ENCODE data around the gene CLDN14. TPM values are rescaled to one million over a fixed set of nuclear protein-coding genes. Genes with fewer than 3 reads are reported as not detected.
A peak's percentile ranks its signal among the peaks of the same experiment; 100 is the strongest.

The CLDN14 gene
- total and polyA plus RNA-seq, 8 donors: 0.48 TPM; not detected in 7

DNA sequence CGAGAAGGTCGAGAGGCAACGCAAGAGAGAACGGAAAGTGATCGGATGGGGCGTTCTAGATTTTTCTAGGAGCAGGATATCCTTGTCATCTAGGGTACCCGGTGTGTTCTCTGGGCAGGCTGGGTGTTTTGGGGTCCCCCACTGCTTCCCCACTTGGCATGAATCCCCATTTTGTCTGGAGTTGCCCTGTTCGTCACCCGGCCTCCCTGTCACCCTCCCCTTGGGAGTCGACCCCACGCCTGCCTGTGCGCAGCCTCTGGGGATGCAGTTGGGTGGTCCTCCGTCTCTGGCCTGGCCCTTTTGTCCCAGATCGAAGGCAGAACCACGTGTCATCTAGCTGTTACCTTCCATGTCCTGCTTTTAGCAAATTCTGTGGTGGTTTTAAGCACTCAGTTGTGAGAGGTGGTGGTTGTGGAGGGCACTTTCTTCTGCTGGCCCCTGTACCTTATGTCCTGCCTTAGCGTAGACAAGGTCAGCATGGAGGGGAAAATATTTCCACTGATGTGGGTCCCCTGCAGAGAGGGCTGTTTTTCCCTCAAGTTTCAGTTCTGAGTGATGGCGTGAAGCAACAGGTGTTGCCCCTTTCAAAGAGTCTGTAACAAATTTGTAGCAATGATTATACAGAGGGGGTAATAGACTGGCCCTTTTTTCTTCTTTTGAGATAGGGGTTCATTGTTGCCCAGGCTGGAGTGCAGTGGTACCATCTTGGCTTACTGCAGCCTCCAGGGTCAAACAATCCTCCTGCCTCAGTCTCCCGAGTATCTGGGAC, 59.2 kb downstream of the CLDN14 start:
- H3K4me1 ChIP-seq: peaks cover 0 to 13% (median 9%) of the 10 kb centered on the region in 4 donors
- no peak for TF ChIP-seq POLR2A (IDR thresholded peaks at IDR 0.05)
- TF ChIP-seq, protein P1, sequence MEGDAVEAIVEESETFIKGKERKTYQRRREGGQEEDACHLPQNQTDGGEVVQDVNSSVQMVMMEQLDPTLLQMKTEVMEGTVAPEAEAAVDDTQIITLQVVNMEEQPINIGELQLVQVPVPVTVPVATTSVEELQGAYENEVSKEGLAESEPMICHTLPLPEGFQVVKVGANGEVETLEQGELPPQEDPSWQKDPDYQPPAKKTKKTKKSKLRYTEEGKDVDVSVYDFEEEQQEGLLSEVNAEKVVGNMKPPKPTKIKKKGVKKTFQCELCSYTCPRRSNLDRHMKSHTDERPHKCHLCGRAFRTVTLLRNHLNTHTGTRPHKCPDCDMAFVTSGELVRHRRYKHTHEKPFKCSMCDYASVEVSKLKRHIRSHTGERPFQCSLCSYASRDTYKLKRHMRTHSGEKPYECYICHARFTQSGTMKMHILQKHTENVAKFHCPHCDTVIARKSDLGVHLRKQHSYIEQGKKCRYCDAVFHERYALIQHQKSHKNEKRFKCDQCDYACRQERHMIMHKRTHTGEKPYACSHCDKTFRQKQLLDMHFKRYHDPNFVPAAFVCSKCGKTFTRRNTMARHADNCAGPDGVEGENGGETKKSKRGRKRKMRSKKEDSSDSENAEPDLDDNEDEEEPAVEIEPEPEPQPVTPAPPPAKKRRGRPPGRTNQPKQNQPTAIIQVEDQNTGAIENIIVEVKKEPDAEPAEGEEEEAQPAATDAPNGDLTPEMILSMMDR (IDR thresholded peaks at IDR 0.05): no peak
- no peak for TF ChIP-seq EP300 (IDR thresholded peaks at IDR 0.05)
- H3K27ac ChIP-seq: no peak overlapping the region
- no peaks in the 10 kb centered on the region for H3K9me3 ChIP-seq
- intact Hi-C loops (cut with DNase I; ENCODE audit: low total_unique reads): no loop called here
- no peaks in the 10 kb centered on the region for H3K27me3 ChIP-seq
- H3K4me3 ChIP-seq: no peak overlapping the region
- 90 to 94% (median 94%) methylated on average over 18 of the region's 18 CpGs for WGBS, 5 donors
- peaks cover 3 to 29% (median 21%) of the 10 kb centered on the region in 4 donors for H3K36me3 ChIP-seq
- no peak for DNase-seq

- peak; percentile 85 to 96 for DNase-seq
- Histone ChIP-seq H3K4me3 (no peak overlapping the region), H3K9me3 (no peaks in the 10 kb centered on the region), H3K36me3 (peaks cover 5 to 35% (median 28%) of the 10 kb centered on the region in 4 donors), H3K27me3 (no peaks in the 10 kb centered on the region), H3K27ac (no peak overlapping the region), H3K4me1 (peaks cover 0 to 13% (median 9%) of the 10 kb centered on the region in 4 donors)
- intact Hi-C loops (cut with DNase I; ENCODE audit: low total_unique reads): loop anchor here (10.0 kb wide), 1 partner anchor 175 kb away; no protein-coding TSS in a partner anchor
- 6 to 20% (median 9%) methylated on average over 8 of the region's 8 CpGs for WGBS, 5 donors
- TF ChIP-seq POLR2AphosphoS5 (IDR thresholded peaks at IDR 0.05) (peak in 1 of 3 donors; percentile 63), EP300 (IDR thresholded peaks at IDR 0.05) (no peak), POLR2A (IDR thresholded peaks at IDR 0.05) (no peak)
- TF ChIP-seq, protein P1 (IDR thresholded peaks at IDR 0.05): peak in 5 of 7 experiments; percentile 50 to 77 (median 69)
Observed at GRCh38 chr21:36419996-36420395, 59.9 kb downstream of the CLDN14 start.

- no peak for DNase-seq
- Histone ChIP-seq H3K27me3 (no peaks in the 10 kb centered on the region), H3K4me1 (peaks cover 0 to 13% (median 9%) of the 10 kb centered on the region in 4 donors), H3K27ac (no peak overlapping the region), H3K36me3 (peaks cover 5 to 42% (median 31%) of the 10 kb centered on the region in 4 donors), H3K4me3 (no peak overlapping the region), H3K9me3 (no peaks in the 10 kb centered on the region)
- 81 to 88% (median 88%) methylated on average over 14 of the region's 14 CpGs for WGBS, 5 donors
- intact Hi-C loops (cut with DNase I; ENCODE audit: low total_unique reads): loop anchor here (10.0 kb wide), 1 partner anchor 176 kb away; no protein-coding TSS in a partner anchor
- no peak for TF ChIP-seq POLR2A (IDR thresholded peaks at IDR 0.05)
- TF ChIP-seq EP300 (IDR thresholded peaks at IDR 0.05): no peak
- TF ChIP-seq POLR2AphosphoS5 (IDR thresholded peaks at IDR 0.05): no peak
- TF ChIP-seq, protein P1 (IDR thresholded peaks at IDR 0.05): no peak
Observed at GRCh38 chr21:36419241-36419640, 60.7 kb downstream of the CLDN14 start.

DNA sequence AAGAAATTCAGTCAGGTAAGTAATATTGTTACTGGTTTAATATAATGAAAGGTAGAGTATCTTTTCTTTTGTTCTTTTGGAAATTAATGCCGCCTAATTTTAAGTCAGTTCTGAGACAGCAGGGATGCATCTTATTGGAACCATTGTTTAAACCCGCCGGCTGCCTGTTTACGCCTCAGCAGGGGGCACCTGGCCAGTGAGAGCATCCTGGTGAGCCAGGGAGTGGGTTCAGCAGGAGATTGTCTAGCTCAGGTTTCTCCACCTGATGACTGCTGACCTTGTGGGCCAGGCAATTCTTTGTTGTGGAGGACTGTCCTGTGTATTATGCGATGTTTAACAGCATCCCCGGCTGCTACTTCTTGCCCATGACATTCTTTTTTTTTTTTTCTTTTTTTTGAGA, 64.5 kb downstream of the CLDN14 start:
- intact Hi-C loops (cut with DNase I; ENCODE audit: low total_unique reads): loop anchor here (10.0 kb wide), 1 partner anchor 179 kb away; no protein-coding TSS in a partner anchor
- DNase-seq: no peak
- no peak overlapping the region for H3K4me3 ChIP-seq
- no peaks in the 10 kb centered on the region for H3K27me3 ChIP-seq
- H3K36me3 ChIP-seq: peaks cover 21 to 73% (median 59%) of the 10 kb centered on the region in 4 donors
- H3K27ac ChIP-seq: no peak overlapping the region
- WGBS, 5 donors: 89 to 96% (median 91%) methylated on average over 6 of the region's 6 CpGs
- H3K4me1 ChIP-seq: peaks cover 0 to 8% (median 4%) of the 10 kb centered on the region in 4 donors
- no peaks in the 10 kb centered on the region for H3K9me3 ChIP-seq
- TF ChIP-seq, protein P1 (IDR thresholded peaks at IDR 0.05): no peak
- TF ChIP-seq EP300 (IDR thresholded peaks at IDR 0.05): no peak
- no peak for TF ChIP-seq POLR2AphosphoS5 (IDR thresholded peaks at IDR 0.05)
- no peak for TF ChIP-seq POLR2A (IDR thresholded peaks at IDR 0.05)

Measured in stomach (tissue), 9 donors.